Activated CD4-positive, alpha-beta T cell treated with anti-CD3 and anti-CD28 coated beads, Interleukin-2, amount 50 U/mL, for 16 hours (primary cell): ENCODE data around the gene NEK5.

Experiments
- DNase-seq: peaks from one replicate; pipeline ENCODE4 v3.0.0-alpha.2; 2020

Gene NEK5

DNA sequence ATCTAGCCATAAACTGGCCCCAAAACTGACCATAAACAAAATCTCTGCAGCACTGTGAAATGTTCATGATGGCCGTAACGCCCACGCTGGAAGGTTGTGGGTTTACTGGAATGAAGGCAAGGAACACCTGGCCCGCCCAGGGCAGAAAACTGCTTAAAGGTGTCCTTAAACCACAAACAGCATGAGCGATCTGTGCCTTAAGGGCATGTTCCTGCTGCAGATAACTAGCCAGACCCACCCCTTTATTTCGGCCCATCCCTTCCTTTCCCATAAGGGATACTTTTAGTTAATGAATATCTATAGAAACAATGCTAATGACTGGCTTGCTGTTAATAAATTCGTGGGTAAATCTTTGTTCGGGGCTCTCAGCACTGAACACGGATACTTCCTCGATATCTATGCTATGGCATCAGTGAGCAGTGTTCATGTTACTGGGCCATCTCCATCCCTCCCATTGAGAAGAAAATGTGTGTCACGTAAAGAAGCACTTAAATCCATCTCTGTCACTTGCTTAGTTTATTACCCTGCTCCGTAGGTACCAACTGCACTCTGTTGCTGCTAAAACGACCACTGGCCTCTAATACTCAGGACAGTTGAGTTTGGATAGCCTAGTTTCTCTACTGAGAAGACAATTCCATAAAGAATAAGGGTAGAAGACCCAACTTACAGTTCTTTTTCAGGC lies 122.9 kb downstream of the NEK5 start:
- no peak for DNase-seq

DNA sequence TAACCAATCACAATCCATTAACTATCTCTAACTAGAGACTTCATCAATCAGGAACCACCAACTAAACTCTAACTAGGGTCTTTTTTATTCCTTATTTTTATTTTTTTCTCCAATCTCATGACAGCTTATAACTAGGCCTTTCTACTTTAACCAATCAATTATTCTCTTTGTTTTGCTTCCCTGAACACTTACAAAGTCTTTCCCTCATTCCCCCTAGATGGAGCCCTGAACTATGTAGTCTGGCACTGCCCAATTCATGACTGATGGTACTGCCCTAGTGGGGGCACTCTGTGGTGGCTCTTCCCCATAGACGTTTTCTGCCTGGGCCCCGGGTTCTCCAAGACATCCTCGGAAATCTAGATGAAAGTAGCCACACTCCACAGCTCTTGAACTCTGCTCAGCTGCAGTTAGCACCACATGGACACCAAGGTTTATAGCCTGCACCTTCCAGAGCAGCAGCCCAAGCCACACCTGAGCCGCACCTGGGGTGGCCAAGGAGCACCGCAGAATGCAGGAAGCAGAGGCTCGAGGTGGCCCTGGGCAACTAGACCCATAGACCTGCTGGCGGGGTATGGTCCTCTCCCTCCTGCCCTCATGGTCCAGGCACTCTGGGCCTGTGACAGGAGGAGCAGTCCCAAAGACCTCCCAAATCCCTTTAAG lies 124.2 kb downstream of the NEK5 start:
- no peak for DNase-seq

DNA sequence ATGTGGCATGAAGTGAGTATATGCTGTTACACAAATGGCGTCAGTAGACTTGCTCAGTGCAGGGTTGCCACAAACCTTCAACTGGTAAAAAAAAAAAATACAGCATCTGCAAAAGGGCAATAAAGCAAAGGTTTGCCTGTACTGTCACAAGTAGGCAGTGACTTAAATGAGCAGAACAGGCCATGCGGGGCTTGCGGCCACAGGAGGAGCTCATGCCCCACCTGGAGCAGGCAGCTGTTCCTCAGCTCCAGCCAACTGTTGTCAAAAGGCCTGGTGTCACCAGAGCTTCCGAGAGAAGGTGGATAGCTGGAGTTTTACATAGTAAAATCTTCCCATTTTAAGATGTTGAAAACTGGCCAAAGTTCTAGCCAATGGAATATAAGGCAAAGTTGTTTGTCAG lies 125.3 kb downstream of the NEK5 start:
- DNase-seq = no peak

DNA sequence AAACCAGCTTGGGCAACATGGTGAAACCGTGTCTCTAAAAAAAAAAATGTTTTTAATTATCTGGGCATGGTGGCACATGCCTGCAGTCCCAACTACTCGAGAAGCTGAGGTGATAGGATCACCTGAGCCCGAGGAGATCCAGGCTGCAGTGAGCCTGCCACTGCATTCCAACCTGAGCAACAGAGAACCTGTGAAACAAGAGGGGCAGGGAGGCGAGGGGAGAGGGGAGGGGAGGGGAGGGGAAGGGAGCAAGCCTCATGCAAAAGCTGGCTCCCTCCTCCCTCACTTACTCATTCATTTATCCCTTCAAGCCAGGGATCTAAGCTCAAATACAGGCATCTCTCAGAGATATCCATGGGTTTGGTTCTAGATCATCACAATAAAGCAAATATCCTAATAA lies 126.5 kb downstream of the NEK5 start:
- no peak for DNase-seq

DNA sequence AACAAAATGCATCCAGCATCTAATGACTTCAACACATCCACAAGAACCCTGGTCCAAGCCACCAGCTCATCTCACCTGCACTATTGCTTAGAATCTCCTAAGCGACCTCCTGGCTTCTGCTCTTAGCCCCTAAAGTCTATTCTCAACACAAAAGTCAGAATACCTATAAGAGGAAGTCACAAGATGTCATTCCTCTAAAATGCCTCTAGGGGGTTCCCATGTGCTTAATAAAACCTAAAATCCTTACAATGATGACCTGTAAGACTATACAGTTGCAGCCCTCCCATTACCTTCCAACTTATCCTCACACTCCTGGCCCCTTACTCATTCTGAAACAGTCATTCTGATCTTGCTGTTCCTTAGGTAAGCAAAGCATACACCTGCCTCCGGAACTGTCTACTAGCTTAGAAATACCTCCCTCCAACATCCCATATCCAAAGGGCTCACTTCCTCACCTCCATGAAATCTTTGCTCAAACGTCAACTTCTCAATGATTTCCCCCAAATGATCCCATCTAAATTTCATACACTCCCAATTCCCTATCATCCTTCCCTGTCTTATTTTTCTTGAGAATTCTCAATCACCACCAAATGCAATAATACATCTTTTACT lies 127.6 kb downstream of the NEK5 start:
- DNase-seq = peak; percentile 46

DNA sequence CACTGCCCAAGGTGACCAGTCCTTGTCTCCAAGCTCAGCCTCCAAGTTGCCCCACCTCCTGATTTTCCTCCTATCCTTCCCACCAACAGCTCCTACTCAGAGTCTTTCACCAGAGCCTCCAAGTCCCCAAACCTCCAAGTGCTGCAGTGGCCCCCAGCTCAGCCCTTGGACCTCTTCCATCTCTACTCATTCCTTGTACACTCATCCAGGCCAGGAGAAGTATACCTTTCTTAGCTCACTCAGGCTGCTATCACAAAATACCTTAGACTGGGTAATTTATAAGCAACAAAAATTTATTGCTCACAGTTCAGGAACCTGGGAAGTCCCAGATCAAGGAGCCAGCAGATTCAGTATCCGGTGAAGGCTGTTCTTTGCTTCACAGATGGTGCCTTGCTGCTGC lies 129.0 kb downstream of the NEK5 start:
- no peak for DNase-seq

DNA sequence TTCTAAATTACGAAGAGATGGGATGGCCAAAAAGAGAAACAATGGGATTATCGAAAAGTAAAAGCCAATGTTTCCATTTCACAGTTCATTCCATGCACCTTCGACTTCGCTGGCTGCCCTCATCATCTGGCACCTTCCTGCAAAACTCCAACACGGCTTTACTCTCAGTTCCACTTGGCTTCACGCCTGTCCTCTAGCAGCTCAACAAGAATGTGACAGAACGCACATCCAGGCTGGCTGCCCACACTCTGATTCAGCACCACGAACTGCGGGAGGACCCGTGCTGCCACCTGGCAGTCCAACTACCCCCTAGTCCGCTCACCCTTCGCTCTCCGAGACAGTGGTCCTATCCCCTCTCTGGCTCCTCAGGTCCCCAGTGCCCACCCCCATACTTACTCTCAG lies 129.4 kb downstream of the NEK5 start:
- no peak for DNase-seq

DNA sequence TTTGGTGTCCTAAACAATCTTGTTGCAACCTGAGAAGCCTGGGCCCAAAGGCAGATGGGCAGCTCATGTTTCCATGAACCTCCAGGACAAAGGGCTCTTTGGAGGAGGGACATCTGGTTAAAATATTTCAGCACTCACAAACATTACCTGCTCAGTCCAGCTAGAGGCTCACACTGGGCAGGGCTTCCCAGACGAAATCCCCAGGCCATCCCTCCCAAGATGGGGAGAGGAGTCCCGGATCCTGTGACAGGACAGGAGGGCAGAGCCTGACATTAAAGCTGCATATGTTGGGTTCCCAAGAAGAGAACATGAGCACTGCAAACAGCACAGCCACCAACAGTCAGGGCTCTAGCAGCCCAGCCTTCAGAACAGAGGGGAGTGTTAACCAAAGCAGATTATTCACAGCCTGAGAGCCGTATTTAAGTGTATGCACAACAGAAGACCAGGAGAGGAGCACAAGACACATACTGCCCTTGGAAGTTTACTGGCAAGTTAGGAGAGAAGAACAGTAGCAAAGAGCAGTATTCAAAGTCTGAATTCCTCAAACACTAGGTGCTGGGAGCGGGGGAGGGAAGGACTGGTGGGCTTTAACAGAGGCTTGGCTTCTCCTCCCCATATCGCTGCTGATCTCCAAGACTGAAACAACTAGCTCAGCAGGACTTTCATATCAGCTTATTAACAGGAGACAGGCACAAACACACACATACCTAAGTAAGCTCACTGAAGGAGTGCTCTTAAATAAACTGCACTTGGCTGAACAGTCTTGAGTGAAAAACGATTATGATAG lies 130.0 kb downstream of the NEK5 start:
- DNase-seq = no peak

DNA sequence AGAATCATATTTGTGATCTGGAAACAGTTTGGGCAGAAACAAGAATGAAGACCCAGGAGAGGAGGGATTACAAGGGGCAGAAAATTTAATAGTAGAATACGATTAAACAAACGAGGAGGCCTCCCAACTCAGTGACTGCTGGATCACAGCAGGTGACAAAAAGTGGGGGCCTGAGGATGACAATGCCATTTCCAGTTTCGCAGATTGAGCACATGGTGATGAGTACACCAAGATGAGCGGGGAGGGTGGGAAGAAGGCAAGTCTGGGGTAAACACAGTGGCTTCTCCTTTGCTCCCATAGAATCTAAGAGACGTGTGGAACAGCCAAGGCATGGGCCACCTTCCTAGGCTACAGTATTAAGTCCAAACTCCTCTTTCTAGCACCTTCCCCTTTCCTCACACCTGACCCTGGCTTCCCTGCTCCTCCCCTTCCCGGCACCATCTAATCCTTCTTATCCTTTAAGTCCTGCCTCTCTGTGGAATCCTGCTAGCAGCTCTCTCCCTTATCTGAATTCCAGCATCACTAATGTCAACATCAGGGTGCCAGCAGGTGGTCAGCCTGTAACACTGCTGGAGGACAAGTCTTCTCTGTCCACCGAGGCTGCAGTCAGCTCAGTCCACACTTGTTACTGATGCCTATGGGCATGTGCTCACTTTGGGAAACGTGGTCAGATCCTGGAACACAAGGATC lies 131.1 kb downstream of the NEK5 start:
- no peak for DNase-seq

DNA sequence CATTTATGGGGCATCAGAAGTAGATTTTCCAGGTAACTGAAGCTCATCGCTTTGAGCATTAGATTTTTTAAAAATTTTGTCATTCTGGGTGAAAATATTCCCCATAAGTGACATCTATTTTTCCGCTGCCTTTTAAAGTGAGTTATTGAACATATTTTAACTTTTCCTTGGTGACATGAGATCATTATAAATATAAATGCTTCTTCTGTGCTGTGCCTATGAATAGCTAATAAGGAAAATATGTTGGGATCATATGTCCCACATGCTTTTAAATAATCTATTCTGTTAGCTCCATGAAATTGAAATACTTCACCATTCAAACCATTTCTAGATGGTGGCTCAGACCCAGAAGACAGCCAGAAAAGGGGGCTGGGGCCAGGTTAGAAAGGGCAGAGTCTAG lies 131.7 kb downstream of the NEK5 start:
- no peak for DNase-seq

DNA sequence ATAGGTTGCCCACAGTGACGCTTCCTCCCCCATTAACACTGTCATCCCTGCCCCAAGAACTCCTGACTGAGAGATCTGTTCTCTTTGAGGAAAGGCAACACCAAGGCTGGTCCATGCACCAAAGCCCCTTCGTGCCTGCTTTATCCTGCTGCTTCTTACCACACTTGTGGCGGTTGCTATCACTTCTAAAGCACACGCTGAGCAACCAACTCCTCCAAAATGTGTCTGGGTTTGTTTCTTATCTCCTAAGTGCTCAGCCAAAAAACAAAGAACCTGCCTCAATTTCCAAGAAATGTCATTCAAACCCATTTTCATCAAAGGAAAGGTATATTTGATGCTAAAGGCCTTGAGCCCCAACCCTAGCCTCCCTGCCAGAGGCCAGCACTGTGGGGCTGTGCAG lies 132.2 kb downstream of the NEK5 start:
- no peak for DNase-seq

DNA sequence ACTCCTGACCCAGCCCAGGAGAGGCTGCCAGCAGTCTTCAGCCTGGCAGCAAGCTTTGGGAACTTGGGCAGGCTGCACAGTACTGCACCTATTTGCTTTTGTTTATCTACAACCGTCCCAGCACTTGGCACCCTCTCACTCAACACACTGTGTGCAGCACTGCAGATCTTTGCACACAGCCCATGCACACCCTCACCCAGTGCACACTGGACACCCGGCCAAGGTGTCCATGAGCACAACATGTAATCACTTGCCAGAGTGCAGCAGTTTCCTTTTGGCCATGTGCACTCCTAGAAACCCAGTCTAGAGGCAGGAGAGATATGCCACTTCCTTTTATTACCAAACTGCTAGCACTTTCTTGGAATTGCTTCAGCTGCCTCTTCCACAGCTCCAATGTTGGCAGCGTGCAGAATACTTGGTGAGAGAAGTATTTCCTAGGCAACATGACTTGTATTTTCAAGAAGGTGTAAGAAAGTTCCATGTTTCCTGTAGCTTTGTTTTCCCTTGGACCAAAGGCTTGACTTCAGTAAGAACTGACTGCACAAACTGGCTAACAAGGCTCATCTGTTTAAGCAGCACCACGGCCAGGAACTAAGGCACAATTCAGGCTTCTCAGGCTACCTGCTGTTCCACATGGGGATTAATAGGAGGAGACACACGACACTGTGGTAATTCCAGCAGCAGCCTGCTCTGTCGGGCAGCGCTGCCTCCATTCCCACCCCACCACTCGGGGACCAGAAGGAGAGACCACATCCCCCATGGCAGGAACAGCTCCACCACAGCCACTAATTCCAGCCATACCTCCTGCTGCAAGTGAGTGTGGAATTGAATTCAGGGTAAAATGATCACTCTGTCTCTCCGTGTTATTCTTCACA lies 133.0 kb downstream of the NEK5 start:
- DNase-seq = no peak

DNA sequence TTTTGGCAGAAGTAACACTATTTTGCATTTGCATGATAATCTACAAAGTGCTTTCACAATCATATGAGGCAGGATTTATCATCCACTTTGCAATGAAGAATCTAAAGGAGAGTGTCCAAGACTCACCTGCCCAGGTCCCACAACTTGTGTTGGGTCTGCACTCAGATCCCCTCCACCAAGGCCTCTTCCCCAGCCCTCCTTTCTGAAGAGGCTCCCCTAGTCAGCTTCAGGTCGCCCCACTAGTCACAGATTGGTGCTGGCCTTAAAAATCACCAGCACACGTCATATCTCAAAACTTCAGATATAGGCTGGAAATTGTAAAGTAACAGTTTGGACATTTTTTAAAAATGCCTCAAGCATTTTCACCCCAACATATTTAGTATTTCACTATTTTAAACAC lies 135.2 kb downstream of the NEK5 start:
- no peak for DNase-seq

DNA sequence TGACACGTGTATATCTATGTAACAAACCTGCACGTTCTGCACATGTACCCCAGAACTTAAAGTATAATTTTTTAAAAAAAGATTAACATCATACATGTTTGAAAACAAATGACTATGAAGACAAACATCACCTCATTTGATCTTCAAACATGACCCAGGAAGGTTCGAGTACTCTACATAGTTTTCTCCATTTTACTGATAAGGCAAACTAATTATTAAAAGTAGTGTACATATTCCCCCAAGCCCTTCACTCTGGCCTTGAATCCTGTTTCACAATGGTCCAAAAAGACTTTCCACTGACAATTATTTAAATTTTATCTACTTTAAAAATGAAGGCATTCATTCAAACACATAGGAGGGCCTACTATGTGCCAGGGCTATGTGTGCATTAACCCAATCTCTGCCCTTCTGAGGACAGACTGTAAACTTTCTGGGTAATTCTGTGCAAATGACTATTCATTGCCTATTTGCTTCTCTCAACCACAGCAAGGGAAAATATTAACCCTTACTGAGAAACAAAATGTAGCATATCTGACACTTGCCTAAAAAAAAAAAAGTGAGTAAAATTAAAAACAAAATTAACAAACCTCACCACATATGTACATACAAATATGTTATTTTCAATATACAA lies 139.8 kb downstream of the NEK5 start:
- DNase-seq = no peak
